H1 (cell line): ENCODE data around the gene HHIP. TPM values are rescaled to one million over a fixed set of nuclear protein-coding genes. Genes with fewer than 3 reads are reported as not detected.
A peak's percentile ranks its signal among the peaks of the same experiment; 100 is the strongest.

Source experiments
- CTCF ChIA-PET: fragments of 300-600 bp; sonication (Branson Sonifier 250); formaldehyde crosslinking; loops from one replicate; lab custom pipeline; 2021; ENCODE audit not compliant: partially characterized antibody; lab: Charles Lee
- POLR2A ChIA-PET: fragments of 300-600 bp; sonication (Branson Sonifier 250); formaldehyde crosslinking; loops from one replicate; lab custom pipeline; 2021; ENCODE audit warnings: inconsistent platforms; ENCODE audit not compliant: partially characterized antibody; lab: Charles Lee
- DNase-seq, 2 experiments: peaks; one replicate each; pipeline versions ENCODE4 v3.0.0 to v3.0.0-alpha.2; 2010 to 2022; ENCODE audit warnings: low spot score in 2 of 2, low read depth in 1 of 2, mixed read lengths in 1 of 2
- FAIRE-seq: peaks from 2 replicates; lab custom pipeline; 2011; peaks lifted over from hg19 to GRCh38; lab: Jason Lieb, UNC
- H2AFZ ChIP-seq: 2 replicates; pipeline ENCODE4 v1.8.1; 2012; ENCODE audit warnings: low read length, inconsistent platforms
- H2AK5ac ChIP-seq: 2 replicates; pipeline ENCODE4 v1.6.1; 2013; ENCODE audit warnings: low read depth, low read length
- H2BK120ac ChIP-seq: replicated peaks from 2 replicates; pipeline ENCODE3; 2013; ENCODE audit warnings: low read depth, low read length, inconsistent platforms
- H2BK12ac ChIP-seq: 2 replicates; pipeline ENCODE4 v1.6.1; 2013; ENCODE audit warnings: low read depth, low read length
- H2BK15ac ChIP-seq: 2 replicates; pipeline ENCODE4 v1.6.1; 2013; ENCODE audit warnings: low read length
- H2BK20ac ChIP-seq: 2 replicates; pipeline ENCODE4 v1.6.1; 2013; ENCODE audit warnings: low read length
- H2BK5ac ChIP-seq: 2 replicates; pipeline ENCODE4 v1.6.1; 2013; ENCODE audit warnings: low read depth, low read length
- H3K14ac ChIP-seq: 2 replicates; pipeline ENCODE4 v1.6.1; 2013; ENCODE audit warnings: inconsistent platforms; ENCODE audit not compliant: insufficient read length
- H3K18ac ChIP-seq: 2 replicates; pipeline ENCODE4 v1.6.1; 2013; ENCODE audit warnings: low read length; ENCODE audit errors: extremely low read depth
- H3K23ac ChIP-seq: 2 replicates; pipeline ENCODE4 v1.6.1; 2013; ENCODE audit warnings: inconsistent platforms; ENCODE audit not compliant: insufficient read length
- H3K23me2 ChIP-seq: 2 replicates; pipeline ENCODE4 v1.6.1; 2013; ENCODE audit warnings: low read depth, low read length
- H3K27ac ChIP-seq: 2 replicates; pipeline ENCODE4 v1.6.1; 2011; ENCODE audit warnings: low read depth, low read length, inconsistent platforms
- H3K27me3 ChIP-seq, 4 experiments: replicated peaks in 1 of 4; 1 replicate in 1 of 4; 2 replicates in 3 of 4; pipeline versions ENCODE4 v1.6.1 to v1.8.1; 2011 to 2013; ENCODE audit warnings: low read length in 3 of 4, mild to moderate bottlenecking in 3 of 4, inconsistent platforms in 2 of 4, mixed read lengths in 2 of 4, moderate library complexity in 1 of 4; ENCODE audit not compliant: control insufficient read depth in 3 of 4, insufficient read depth in 3 of 4; ENCODE audit errors: extremely low read depth in 1 of 4
- H3K36me3 ChIP-seq, 4 experiments: 2 replicates each; pipeline versions ENCODE4 v1.6.1 to v1.8.1; 2011 to 2013; ENCODE audit warnings: mild to moderate bottlenecking in 4 of 4, low read length in 3 of 4, moderate library complexity in 2 of 4, control low read depth in 1 of 4, inconsistent platforms in 1 of 4; ENCODE audit not compliant: insufficient read depth in 4 of 4, control insufficient read depth in 2 of 4
- H3K4ac ChIP-seq: replicated peaks from 2 replicates; pipeline ENCODE3; 2013; ENCODE audit warnings: low read length, low read depth, mixed read lengths, inconsistent platforms; ENCODE audit not compliant: insufficient read length
- H3K4me1 ChIP-seq, 4 experiments: replicated peaks in 1 of 4; 1 replicate in 1 of 4; 2 replicates in 3 of 4; pipeline versions ENCODE4 v1.6.1 to v1.8.1; 2011 to 2013; ENCODE audit warnings: low read length in 3 of 4, inconsistent platforms in 2 of 4, mixed read lengths in 1 of 4; ENCODE audit not compliant: insufficient read depth in 4 of 4, control insufficient read depth in 3 of 4
- H3K4me2 ChIP-seq, 2 experiments: 2 replicates each; pipeline versions ENCODE4 v1.6.1 to v1.8.1; 2011 to 2013; ENCODE audit warnings: low read depth in 2 of 2, low read length in 2 of 2, control low read depth in 1 of 2, inconsistent platforms in 1 of 2, mild to moderate bottlenecking in 1 of 2; ENCODE audit not compliant: insufficient read depth in 1 of 2
- H3K4me3 ChIP-seq, 4 experiments: fragments of 200-600, 300-600 bp in 1 of 4; sonication (generic), shearing (Covaris generic), sonication (Bioruptor Twin) in 1 of 4; 2 replicates each; pipeline versions ENCODE4 v1.5.1 to v1.8.1; 2011 to 2016; ENCODE audit warnings: low read length in 4 of 4, low read depth in 3 of 4, control low read depth in 2 of 4, inconsistent platforms in 2 of 4, mild to moderate bottlenecking in 2 of 4, mixed read lengths in 1 of 4, moderate library complexity in 1 of 4; ENCODE audit not compliant: insufficient read depth in 2 of 4; ENCODE audit errors: extremely low read depth in 1 of 4
- H3K56ac ChIP-seq: replicated peaks from 2 replicates; pipeline ENCODE3; 2013; ENCODE audit warnings: low read depth, mild to moderate bottlenecking, mixed read lengths, low read length, inconsistent platforms; ENCODE audit not compliant: insufficient read length
- H3K79me1 ChIP-seq: 2 replicates; pipeline ENCODE4 v1.6.1; 2013; ENCODE audit warnings: low read depth, low read length, control low read depth
- H3K79me2 ChIP-seq, 2 experiments: 2 replicates each; pipeline versions ENCODE4 v1.6.1 to v1.8.1; 2012 to 2013; ENCODE audit warnings: low read length in 2 of 2, mild to moderate bottlenecking in 2 of 2, inconsistent platforms in 1 of 2; ENCODE audit not compliant: insufficient read depth in 2 of 2, control insufficient read depth in 1 of 2
- H3K9ac ChIP-seq, 4 experiments: replicated peaks in 1 of 4; 1 replicate in 1 of 4; 2 replicates in 3 of 4; pipeline versions ENCODE4 v1.6.1 to v1.8.1; 2011 to 2013; ENCODE audit warnings: low read depth in 3 of 4, low read length in 3 of 4, control low read depth in 2 of 4, mild to moderate bottlenecking in 2 of 4, moderate library complexity in 2 of 4, inconsistent platforms in 1 of 4; ENCODE audit errors: extremely low read depth in 1 of 4
- H3K9me3 ChIP-seq, 2 experiments: 2 replicates each; pipeline versions ENCODE4 v1.6.1 to v1.8.1; 2012 to 2013; ENCODE audit warnings: mild to moderate bottlenecking in 2 of 2, moderate library complexity in 2 of 2, control low read depth in 1 of 2, inconsistent platforms in 1 of 2, low read depth in 1 of 2, low read length in 1 of 2, mixed read lengths in 1 of 2; ENCODE audit not compliant: insufficient read depth in 2 of 2
- H4K20me1 ChIP-seq, 2 experiments: replicated peaks in 1 of 2; 2 replicates each; pipeline versions ENCODE3 to v1.8.1; 2011 to 2013; ENCODE audit warnings: inconsistent platforms in 2 of 2, low read length in 2 of 2, mild to moderate bottlenecking in 1 of 2; ENCODE audit not compliant: insufficient read depth in 2 of 2, control insufficient read depth in 1 of 2
- H4K5ac ChIP-seq: 2 replicates; pipeline ENCODE4 v1.6.1; 2013; ENCODE audit warnings: low read length, low read depth, mixed read lengths, inconsistent platforms; ENCODE audit not compliant: insufficient read length
- H4K8ac ChIP-seq: 2 replicates; pipeline ENCODE4 v1.8.0; 2013; ENCODE audit warnings: mild to moderate bottlenecking, moderate library complexity, low read length, inconsistent platforms; ENCODE audit not compliant: insufficient read depth; ENCODE audit errors: extremely low read depth
- H4K91ac ChIP-seq: replicated peaks from 2 replicates; pipeline ENCODE3; 2013; ENCODE audit warnings: low read length, mixed read lengths, inconsistent platforms; ENCODE audit not compliant: insufficient read length
- BACH1 ChIP-seq: IDR thresholded peaks from 2 replicates; pipeline ENCODE4 v1.6.1; 2012; ENCODE audit warnings: low read length, improper control_type of control experiment
- MAFK ChIP-seq: IDR thresholded peaks from 2 replicates; pipeline ENCODE4 v1.6.1; 2012; ENCODE audit warnings: low read depth, mild to moderate bottlenecking, improper control_type of control experiment, low read length
- RAD21 ChIP-seq, 2 experiments: IDR thresholded peaks in 1 of 2; conservative IDR thresholded peaks in 1 of 2; 2 replicates each; pipeline ENCODE4 v1.6.1; 2011; ENCODE audit warnings: low read depth in 2 of 2, low read length in 2 of 2, improper control_type of control experiment in 1 of 2, inconsistent platforms in 1 of 2, mild to moderate bottlenecking in 1 of 2, moderate library complexity in 1 of 2
- RNF2 ChIP-seq: fragments of 200-900, 300-1000 bp; sonication (generic); IDR thresholded peaks from 2 replicates; pipeline ENCODE4 v1.7.1; 2016; ENCODE audit warnings: borderline replicate concordance, low read depth, mild to moderate bottlenecking, antibody characterized with exemption, low read length; ENCODE audit not compliant: poor library complexity, severe bottlenecking; ENCODE audit errors: missing control alignments
- WGBS, 2 experiments: shearing (Covaris generic) in 1 of 2; methylation state at CpG; one replicate each; pipeline versions ENCODE4 v1.1.6 to v1.1.7; 2013 to 2015; ENCODE audit warnings: low lambda C conversion rate in 2 of 2, mixed read lengths in 2 of 2, inconsistent platforms in 1 of 2, low coverage in 1 of 2, missing lambda C conversion rate in 1 of 2; ENCODE audit not compliant: insufficient replicate concordance in 2 of 2, insufficient coverage in 1 of 2, insufficient read length in 1 of 2; ENCODE audit errors: extremely low coverage in 1 of 2, missing lambda C conversion rate in 1 of 2; 5-methylcytosine and 5-hydroxymethylcytosine counted together
- polyA plus RNA-seq, 7 experiments: library from polyadenylated mRNA; depleted of rRNA in 3 of 7; stranded (reverse) in 5 of 7; unstranded in 2 of 7; fragments of >200 nt in 5 of 7; fragments of 200-250 nt in 2 of 7; gene quantifications; 1 replicate in 5 of 7; 2 replicates in 1 of 7; 4 replicates in 1 of 7; pipeline versions ENCODE4 v1.2.1 to v1.2.3, GENCODE V29; 2011 to 2013; ENCODE audit warnings: missing spikeins in 2 of 7, mixed read lengths in 2 of 7
- total RNA-seq: library from RNA; stranded (reverse); fragmentation: NEBNext Ultra II Directional; extraction: Animal tissue kit (Norgen Biotek cat#: 25700); gene quantifications from 2 replicates; pipeline ENCODE4 v1.2.1, GENCODE V29; 2021

HHIP gene
- total and polyA plus RNA-seq, 2 of the 8 experiments (the other 6 are each of a cell fraction or from before 2014, with no cell fraction given), result 0.05 to 1.3 TPM

DNA sequence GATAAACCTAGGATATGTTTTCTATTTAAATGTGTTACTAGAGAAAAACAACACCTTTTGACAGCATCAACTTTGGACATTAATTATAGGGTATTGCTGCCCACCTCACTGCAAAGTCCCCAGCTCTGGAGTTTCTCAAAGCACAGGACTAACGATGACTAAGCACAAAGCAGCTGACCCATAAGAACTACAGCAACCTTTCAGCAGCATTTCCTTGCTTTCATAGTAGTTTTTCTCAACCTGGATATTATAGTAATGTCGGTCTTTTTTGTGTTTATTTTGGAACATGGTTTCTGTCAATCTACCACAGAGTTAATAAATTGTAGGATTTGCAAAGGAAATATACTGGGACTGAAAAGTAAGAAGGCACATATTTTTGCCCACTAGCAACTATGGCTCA is 21.5 kb downstream of the HHIP start:
- DNase-seq (no peak), FAIRE-seq (no peak)
- H4K20me1 ChIP-seq, result no peaks in the 10 kb centered on the region
- H2BK20ac ChIP-seq, result no peak overlapping the region
- CTCF ChIA-PET, result interaction anchor here (0.8 kb wide), 1 partner anchor 14 kb away, joined by 3 read pairs; no protein-coding TSS in a partner anchor
- no peaks in the 10 kb centered on the region for H3K79me2 ChIP-seq
- no peak overlapping the region for H4K8ac ChIP-seq
- no peak overlapping the region for H3K18ac ChIP-seq
- no peak overlapping the region for H3K4me2 ChIP-seq
- H2BK120ac ChIP-seq, result no peak overlapping the region
- H2BK5ac ChIP-seq, result no peak overlapping the region
- H2BK15ac ChIP-seq, result no peak overlapping the region
- H3K4me1 ChIP-seq, result peaks cover 0 to 2% (median 0%) of the 10 kb centered on the region in 4 experiments; a peak in 1 of 7 replicates
- H3K36me3 ChIP-seq, result no peaks in the 10 kb centered on the region
- no peak overlapping the region for H3K9ac ChIP-seq
- H3K23me2 ChIP-seq, result no peaks in the 10 kb centered on the region
- no peaks in the 10 kb centered on the region for H3K79me1 ChIP-seq
- H3K4ac ChIP-seq, result no peak overlapping the region
- TF ChIP-seq RNF2, result no peak
- peak; percentile 67 for TF ChIP-seq MAFK
- peak; percentile 80 for TF ChIP-seq BACH1
- no peak for TF ChIP-seq RAD21 (IDR thresholded peaks at IDR 0.05 in 1 of 2, conservative IDR thresholded peaks at IDR 0.05 in 1 of 2; ENCODE audit: low read depth in 2 of 2, low read length in 2 of 2)
- no peak overlapping the region for H3K56ac ChIP-seq
- no peak overlapping the region for H3K27ac ChIP-seq
- no peak overlapping the region for H3K23ac ChIP-seq
- WGBS, 2 experiments, result 91% methylated on average over 2 of the region's 2 CpGs; no CpG with 5 or more reads in 1 of the 2 experiments
- H4K91ac ChIP-seq, result no peak overlapping the region
- H3K9me3 ChIP-seq, result no peaks in the 10 kb centered on the region
- H3K14ac ChIP-seq, result no peak overlapping the region
- POLR2A ChIA-PET, result no interaction called here
- no peaks in the 10 kb centered on the region for H3K27me3 ChIP-seq
- H2AK5ac ChIP-seq, result no peak overlapping the region
- H3K4me3 ChIP-seq, result no peak overlapping the region
- no peak overlapping the region for H2BK12ac ChIP-seq
- H2AFZ ChIP-seq, result no peak overlapping the region; the same call in 1 of the 2 replicates
- H4K5ac ChIP-seq, result no peak overlapping the region
